Activated CD8-positive, alpha-beta memory T cell treated with anti-CD3 and anti-CD28 coated beads for 36 hours (primary cell): ENCODE results near the gene DDIAS. TPM values are rescaled to one million over a fixed set of nuclear protein-coding genes. Genes with fewer than 3 reads are reported as not detected.

ENCODE experiments used
- CTCF ChIA-PET: fragments of 350-600 bp; sonication (Branson Sonifier 250); formaldehyde crosslinking; loops from one replicate; lab custom pipeline; 2021; ENCODE audit warnings: antibody characterized with exemption; lab: Charles Lee
- POLR2A ChIA-PET: fragments of 350-600 bp; sonication (Branson Sonifier 250); formaldehyde crosslinking; loops from one replicate; lab custom pipeline; 2021; ENCODE audit warnings: antibody characterized with exemption; lab: Charles Lee
- total RNA-seq, 2 experiments: library from RNA; stranded (reverse); gene quantifications; one replicate each; pipeline ENCODE4 v1.2.3, GENCODE V29; 2021

Gene DDIAS
- total RNA-seq, 2 experiments from 2014 or later: 28.5 to 30.0 TPM

DNA sequence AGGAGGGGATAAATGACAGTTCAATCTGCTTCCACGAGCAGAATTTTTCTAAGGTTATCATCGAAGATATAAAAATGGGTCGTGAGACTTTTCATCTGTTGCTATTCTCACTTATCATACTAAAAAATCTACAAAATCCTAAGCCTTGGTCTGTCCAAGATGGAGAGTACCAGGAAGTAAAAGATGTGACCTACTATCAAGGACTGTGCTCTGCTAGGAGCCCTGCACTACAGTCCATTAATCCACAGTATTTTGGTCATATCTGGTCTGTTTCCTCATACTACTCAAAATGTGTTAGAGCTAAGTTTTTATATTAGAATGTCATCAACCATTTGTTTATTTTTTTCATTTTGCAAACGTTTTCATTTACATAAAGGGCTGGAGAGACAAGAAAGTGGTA, 79.4 kb downstream of the DDIAS start:
- ChIA-PET POLR2A (interaction anchor here (0.5 to 1.1 kb wide), 5 partner anchors 16 to 82 kb away, joined by 3 to 5 read pairs (median 4); partner anchors contain the start of gene PRCP), CTCF (interaction anchor here (0.8 to 1.2 kb wide), 2 partner anchors 10 to 22 kb away, joined by 3 read pairs; no protein-coding TSS in a partner anchor)

DNA sequence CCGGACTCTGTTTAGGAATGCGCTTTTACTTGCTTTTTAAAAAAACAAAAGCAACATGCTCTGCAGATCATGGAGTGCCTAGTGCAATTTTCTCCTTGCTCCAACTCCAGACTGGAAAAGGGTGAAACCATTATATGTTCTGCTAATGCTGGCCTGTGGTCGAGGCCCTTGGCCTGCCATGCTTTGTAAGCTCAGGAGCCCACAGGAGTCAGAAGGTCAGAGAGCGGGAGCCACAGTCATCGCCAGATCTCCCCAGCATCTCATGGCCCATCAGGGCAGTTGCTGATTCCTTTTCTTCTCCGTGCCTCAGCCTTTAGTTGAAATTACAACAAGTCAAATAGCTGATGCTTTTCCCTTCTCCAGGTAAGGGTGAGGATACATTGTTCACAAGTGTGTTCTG, 80.3 kb downstream of the DDIAS start:
- CTCF ChIA-PET: interaction anchor here (1.2 kb wide), 1 partner anchor 23 kb away, joined by 3 read pairs; no protein-coding TSS in a partner anchor
- POLR2A ChIA-PET: no interaction called here

Other genes starting within 250 kb of the DDIAS start
- not detected for gene FAM181B, start 167.9 kb upstream of the DDIAS start, total RNA-seq
- 10 to 100 TPM; 26.7 to 28.4 TPM for gene PRCP, start 1.3 kb upstream of the DDIAS start, total RNA-seq
- 10 to 100 TPM; 12.9 to 14.3 TPM for gene RAB30, start 170.2 kb downstream of the DDIAS start, total RNA-seq